ENCODE results near the gene ANKH. TPM values are rescaled to one million over a fixed set of nuclear protein-coding genes. Genes with fewer than 3 reads are reported as not detected.
"Not testable (repeated sequence)": the region's sequence is repeated elsewhere in the genome, so short reads cannot be mapped to it uniquely, and the experiment has no call there.

Gene ANKH
- total RNA-seq, 1 experiment from 2014 or later, result 13.9 TPM

DNA sequence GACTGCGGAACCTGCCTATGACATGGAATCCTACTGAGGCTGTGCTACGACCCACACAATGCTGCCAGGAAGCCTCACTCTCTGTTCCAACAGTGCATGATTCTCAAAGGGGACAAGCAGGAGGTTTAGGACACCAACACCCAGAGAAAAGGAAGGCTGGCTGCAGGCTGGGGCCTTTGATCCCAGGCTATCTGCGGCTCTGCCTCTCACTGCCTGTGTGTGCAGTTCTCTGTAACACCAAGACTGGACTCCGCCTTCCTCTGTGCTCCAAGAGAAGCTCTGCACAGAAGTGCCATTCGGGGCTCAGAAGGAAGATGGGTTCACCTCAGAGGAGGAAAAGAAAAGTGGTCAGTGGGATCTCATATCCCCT is 20.5 kb downstream of the ANKH start:
- POLR2A ChIA-PET (ENCODE audit: low non-redundant PET), result no interaction called here
- no peak for DNase-seq (ENCODE audit: low spot score)
- H3K27ac ChIP-seq (ENCODE audit: low read depth, low read length, poor library complexity, severe bottlenecking), result no peak overlapping the region
- H3K36me3 ChIP-seq (ENCODE audit: insufficient read depth, low read length, poor library complexity, severe bottlenecking), result no peaks in the 10 kb centered on the region
- no TSS peak for BruUV-seq (replicated peaks)
- TF ChIP-seq, protein P1, sequence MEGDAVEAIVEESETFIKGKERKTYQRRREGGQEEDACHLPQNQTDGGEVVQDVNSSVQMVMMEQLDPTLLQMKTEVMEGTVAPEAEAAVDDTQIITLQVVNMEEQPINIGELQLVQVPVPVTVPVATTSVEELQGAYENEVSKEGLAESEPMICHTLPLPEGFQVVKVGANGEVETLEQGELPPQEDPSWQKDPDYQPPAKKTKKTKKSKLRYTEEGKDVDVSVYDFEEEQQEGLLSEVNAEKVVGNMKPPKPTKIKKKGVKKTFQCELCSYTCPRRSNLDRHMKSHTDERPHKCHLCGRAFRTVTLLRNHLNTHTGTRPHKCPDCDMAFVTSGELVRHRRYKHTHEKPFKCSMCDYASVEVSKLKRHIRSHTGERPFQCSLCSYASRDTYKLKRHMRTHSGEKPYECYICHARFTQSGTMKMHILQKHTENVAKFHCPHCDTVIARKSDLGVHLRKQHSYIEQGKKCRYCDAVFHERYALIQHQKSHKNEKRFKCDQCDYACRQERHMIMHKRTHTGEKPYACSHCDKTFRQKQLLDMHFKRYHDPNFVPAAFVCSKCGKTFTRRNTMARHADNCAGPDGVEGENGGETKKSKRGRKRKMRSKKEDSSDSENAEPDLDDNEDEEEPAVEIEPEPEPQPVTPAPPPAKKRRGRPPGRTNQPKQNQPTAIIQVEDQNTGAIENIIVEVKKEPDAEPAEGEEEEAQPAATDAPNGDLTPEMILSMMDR (conservative IDR thresholded peaks at IDR 0.05; ENCODE audit: low read depth, low read length), result no peak
- TF ChIP-seq EZH2 (IDR thresholded peaks at IDR 0.05; ENCODE audit: borderline replicate concordance, low read depth, low read length, poor library complexity, severe bottlenecking), result no peak
- peaks cover 5% of the 10 kb centered on the region for H3K27me3 ChIP-seq (replicated peaks; ENCODE audit: insufficient read depth, low read depth, low read length, poor library complexity)
- no peak overlapping the region for H3K4me3 ChIP-seq (ENCODE audit: low read depth, low read length, poor library complexity, severe bottlenecking)
- H3K4me1 ChIP-seq (ENCODE audit: insufficient read depth, low read length, poor library complexity, severe bottlenecking), result no peaks in the 10 kb centered on the region
- intact Hi-C loops (cut with micrococcal nuclease; ENCODE audit: unreplicated experiment), result no loop called here
- CTCF ChIA-PET, result no interaction called here
- no peaks in the 10 kb centered on the region for H3K9me3 ChIP-seq (ENCODE audit: low read depth, low read length, poor library complexity, severe bottlenecking)

DNA sequence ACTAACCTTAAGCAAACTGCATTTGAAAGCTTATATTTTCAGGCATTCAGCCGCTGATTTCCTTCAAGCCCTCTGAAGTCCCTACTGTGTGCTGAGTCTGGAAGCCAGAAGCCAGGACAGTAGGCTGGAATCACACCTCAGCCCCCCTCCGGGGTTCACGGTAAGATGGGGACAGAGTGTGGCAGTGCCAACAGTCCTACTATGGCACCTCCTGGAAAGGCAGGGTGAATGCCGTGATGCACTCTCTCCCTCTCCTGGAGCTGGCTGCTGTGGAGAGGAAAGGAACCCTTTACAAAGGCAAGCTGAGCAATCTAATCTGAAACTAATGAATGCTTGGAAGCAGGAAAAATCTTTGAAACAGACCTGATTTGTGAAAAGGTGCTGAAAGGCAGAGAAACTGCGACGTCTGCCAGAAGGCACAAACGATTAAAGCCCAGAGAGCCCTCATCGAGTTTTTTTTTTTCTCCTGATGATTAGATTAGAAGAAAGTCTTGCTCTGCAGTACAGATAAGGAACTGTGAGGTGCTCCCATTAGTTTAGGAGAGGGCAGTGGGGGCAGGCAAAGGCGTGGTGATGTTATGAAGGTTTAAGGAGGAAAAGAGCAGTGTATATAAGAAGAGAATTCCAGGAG is 21.0 kb downstream of the ANKH start:
- Histone ChIP-seq H3K4me3 (ENCODE audit: low read depth, low read length, poor library complexity, severe bottlenecking) (no peak overlapping the region), H3K27ac (ENCODE audit: low read depth, low read length, poor library complexity, severe bottlenecking) (no peak overlapping the region), H3K36me3 (ENCODE audit: insufficient read depth, low read length, poor library complexity, severe bottlenecking) (no peaks in the 10 kb centered on the region), H3K4me1 (ENCODE audit: insufficient read depth, low read length, poor library complexity, severe bottlenecking) (no peaks in the 10 kb centered on the region), H3K9me3 (ENCODE audit: low read depth, low read length, poor library complexity, severe bottlenecking) (no peaks in the 10 kb centered on the region), H3K27me3 (replicated peaks; ENCODE audit: insufficient read depth, low read depth, low read length, poor library complexity) (peaks cover 5% of the 10 kb centered on the region)
- BruUV-seq (replicated peaks), result no TSS peak
- no peak for DNase-seq (ENCODE audit: low spot score)
- intact Hi-C loops (cut with micrococcal nuclease; ENCODE audit: unreplicated experiment), result no loop called here
- ChIA-PET CTCF (no interaction called here), POLR2A (ENCODE audit: low non-redundant PET) (no interaction called here)
- TF ChIP-seq, protein P1 (conservative IDR thresholded peaks at IDR 0.05; ENCODE audit: low read depth, low read length), result no peak
- TF ChIP-seq EZH2 (IDR thresholded peaks at IDR 0.05; ENCODE audit: borderline replicate concordance, low read depth, low read length, poor library complexity, severe bottlenecking), result no peak

- DNase-seq (ENCODE audit: low spot score), result no peak
- CTCF ChIA-PET, result no interaction called here
- POLR2A ChIA-PET (ENCODE audit: low non-redundant PET), result no interaction called here
- H3K27ac ChIP-seq (ENCODE audit: low read depth, low read length, poor library complexity, severe bottlenecking), result no peak overlapping the region
- H3K9me3 ChIP-seq (ENCODE audit: low read depth, low read length, poor library complexity, severe bottlenecking), result no peaks in the 10 kb centered on the region
- no peak overlapping the region for H3K4me3 ChIP-seq (ENCODE audit: low read depth, low read length, poor library complexity, severe bottlenecking)
- TF ChIP-seq, protein P1 (conservative IDR thresholded peaks at IDR 0.05; ENCODE audit: low read depth, low read length), result no peak
- TF ChIP-seq EZH2 (IDR thresholded peaks at IDR 0.05; ENCODE audit: borderline replicate concordance, low read depth, low read length, poor library complexity, severe bottlenecking), result no peak
- intact Hi-C loops (cut with micrococcal nuclease; ENCODE audit: unreplicated experiment), result no loop called here
- no peaks in the 10 kb centered on the region for H3K4me1 ChIP-seq (ENCODE audit: insufficient read depth, low read length, poor library complexity, severe bottlenecking)
- H3K36me3 ChIP-seq (ENCODE audit: insufficient read depth, low read length, poor library complexity, severe bottlenecking), result no peaks in the 10 kb centered on the region
- peaks cover 5% of the 10 kb centered on the region for H3K27me3 ChIP-seq (replicated peaks; ENCODE audit: insufficient read depth, low read depth, low read length, poor library complexity)
- BruUV-seq (replicated peaks), result no TSS peak
Observed at GRCh38 chr5:14849516-14850294, 21.9 kb downstream of the ANKH start.

GRCh38 chr5:14848942-14849341 is 22.6 kb downstream of the ANKH start:
- CTCF ChIA-PET; POLR2A ChIA-PET (ENCODE audit: low non-redundant PET); intact Hi-C loops (cut with micrococcal nuclease; ENCODE audit: unreplicated experiment); DNase-seq (ENCODE audit: low spot score); H3K4me3 ChIP-seq (ENCODE audit: low read depth, low read length, poor library complexity, severe bottlenecking); H3K36me3 ChIP-seq (ENCODE audit: insufficient read depth, low read length, poor library complexity, severe bottlenecking); H3K27ac ChIP-seq (ENCODE audit: low read depth, low read length, poor library complexity, severe bottlenecking); H3K27me3 ChIP-seq (replicated peaks; ENCODE audit: insufficient read depth, low read depth, low read length, poor library complexity); BruUV-seq (replicated peaks); H3K4me1 ChIP-seq (ENCODE audit: insufficient read depth, low read length, poor library complexity, severe bottlenecking); H3K9me3 ChIP-seq (ENCODE audit: low read depth, low read length, poor library complexity, severe bottlenecking): not testable (repeated sequence)
